Endodermal cell (in vitro differentiated cells): ENCODE data around the gene WHRN. TPM values are rescaled to one million over a fixed set of nuclear protein-coding genes. Genes with fewer than 3 reads are reported as not detected.

Source experiments
- DNase-seq: peaks from one replicate; pipeline ENCODE4 v3.0.0-alpha.2; 2017
- H3K27ac ChIP-seq: 2 replicates; pipeline ENCODE4 v1.5.1; 2013; ENCODE audit warnings: mild to moderate bottlenecking, low read depth, low read length, moderate library complexity
- H3K27me3 ChIP-seq: 2 replicates; pipeline ENCODE4 v1.6.1; 2013; ENCODE audit warnings: mild to moderate bottlenecking, low read length, moderate library complexity; ENCODE audit not compliant: insufficient read depth, control insufficient read depth, poor library complexity, severe bottlenecking
- H3K36me3 ChIP-seq: 2 replicates; pipeline ENCODE4 v1.7.0; 2013; ENCODE audit warnings: mild to moderate bottlenecking, low read length, moderate library complexity; ENCODE audit not compliant: control insufficient read depth, insufficient read depth
- H3K4me1 ChIP-seq: one replicate; pipeline ENCODE4 v1.7.0; 2013; ENCODE audit warnings: low read length; ENCODE audit not compliant: control insufficient read depth, insufficient read depth
- H3K4me3 ChIP-seq: 2 replicates; pipeline ENCODE4 v1.5.1; 2013; ENCODE audit warnings: mild to moderate bottlenecking, low read length, moderate library complexity
- H3K9ac ChIP-seq: 2 replicates; pipeline ENCODE4 v1.6.1; 2013; ENCODE audit warnings: mild to moderate bottlenecking, low read length, moderate library complexity; ENCODE audit not compliant: poor library complexity, severe bottlenecking; ENCODE audit errors: extremely low read depth
- H3K9me3 ChIP-seq: 2 replicates; pipeline ENCODE4 v1.6.1; 2013; ENCODE audit warnings: mild to moderate bottlenecking, low read length, moderate library complexity; ENCODE audit not compliant: control insufficient read depth
- H3K27ac Mint-ChIP-seq: 2 replicates; pipeline ENCODE4 v1.8.0; 2020; ENCODE audit warnings: mixed read lengths
- H3K27me3 Mint-ChIP-seq: 2 replicates; pipeline ENCODE4 v1.8.0; 2021; ENCODE audit warnings: mild to moderate bottlenecking, mixed read lengths; ENCODE audit not compliant: insufficient read depth
- H3K36me3 Mint-ChIP-seq: 2 replicates; pipeline ENCODE4 v1.8.0; 2020; ENCODE audit warnings: low read depth, mixed read lengths
- H3K4me1 Mint-ChIP-seq: 2 replicates; pipeline ENCODE4 v1.8.0; 2020; ENCODE audit warnings: mixed read lengths
- H3K4me3 Mint-ChIP-seq: 2 replicates; pipeline ENCODE4 v1.8.0; 2020; ENCODE audit warnings: mild to moderate bottlenecking, moderate library complexity, mixed read lengths
- H3K9me3 Mint-ChIP-seq: 2 replicates; pipeline ENCODE4 v1.8.0; 2020; ENCODE audit warnings: mild to moderate bottlenecking, mixed read lengths
- CTCF ChIP-seq: fragments of 200-600 bp; sonication (generic); conservative IDR thresholded peaks from 2 replicates; pipeline ENCODE4 v1.5.0; 2021; ENCODE audit warnings: antibody characterized with exemption, mild to moderate bottlenecking
- WGBS, 2 experiments: methylation state at CpG; one replicate each; pipeline versions ENCODE4 v1.1.5 to v1.1.7; 2013; ENCODE audit warnings: missing lambda C conversion rate in 2 of 2, mixed read lengths in 1 of 2; ENCODE audit not compliant: insufficient coverage in 1 of 2, insufficient read length in 1 of 2; 5-methylcytosine and 5-hydroxymethylcytosine counted together
- total RNA-seq, 2 donors: library from RNA; stranded (reverse); fragmentation: NEBNext Ultra II Directional in 1 of 2; extraction: Animal tissue kit (Norgen Biotek cat#: 25700) in 1 of 2; gene quantifications; 2 replicates in 1 of 2; 3 replicates in 1 of 2; pipeline ENCODE4 v1.2.1, GENCODE V29; 2021

Gene WHRN
- total RNA-seq, 2 donors from 2014 or later = 7.0 to 12.8 TPM

GRCh38 chr9:114451707-114452031, 53.6 kb downstream of the WHRN start:
- Histone ChIP-seq H3K4me3 (no peak overlapping the region), H3K27me3 (no peaks in the 10 kb centered on the region), H3K4me1 (no peaks in the 10 kb centered on the region), H3K36me3 (no peaks in the 10 kb centered on the region), H3K9ac (no peak overlapping the region), H3K9me3 (no peaks in the 10 kb centered on the region), H3K27ac (no peak overlapping the region)
- DNase-seq = no peak
- H3K27ac Mint-ChIP-seq = no peak overlapping the region
- no peaks in the 10 kb centered on the region for H3K27me3 Mint-ChIP-seq
- TF ChIP-seq CTCF = no peak
- no peaks in the 10 kb centered on the region for H3K9me3 Mint-ChIP-seq
- WGBS, 2 experiments = 92% methylated on average over 1 of the region's 1 CpG; no CpG with 5 or more reads in 1 of the 2 experiments
- no peak overlapping the region for H3K4me3 Mint-ChIP-seq
- H3K36me3 Mint-ChIP-seq = no peaks in the 10 kb centered on the region
- H3K4me1 Mint-ChIP-seq = no peaks in the 10 kb centered on the region

- no peaks in the 10 kb centered on the region for H3K9me3 ChIP-seq
- 91 to 92% methylated on average over 8 to 11 of the region's 12 CpGs for WGBS, 2 experiments
- Mint-ChIP-seq H3K4me1 (no peaks in the 10 kb centered on the region), H3K9me3 (no peaks in the 10 kb centered on the region), H3K27ac (peak overlapping the region; percentile 12), H3K4me3 (no peak overlapping the region), H3K27me3 (no peaks in the 10 kb centered on the region), H3K36me3 (no peaks in the 10 kb centered on the region)
- H3K9ac ChIP-seq = no peak overlapping the region
- peak; percentile 31 for DNase-seq
- no peak overlapping the region for H3K4me3 ChIP-seq
- H3K27ac ChIP-seq = no peak overlapping the region
- H3K27me3 ChIP-seq = no peaks in the 10 kb centered on the region
- no peaks in the 10 kb centered on the region for H3K4me1 ChIP-seq
- no peak for TF ChIP-seq CTCF
- H3K36me3 ChIP-seq = no peaks in the 10 kb centered on the region
Measured at GRCh38 chr9:114450833-114451706, 54.2 kb downstream of the WHRN start.

GRCh38 chr9:114450181-114450580, 55.1 kb downstream of the WHRN start:
- Mint-ChIP-seq H3K36me3 (no peaks in the 10 kb centered on the region), H3K4me1 (no peaks in the 10 kb centered on the region), H3K9me3 (no peaks in the 10 kb centered on the region), H3K4me3 (no peak overlapping the region), H3K27me3 (no peaks in the 10 kb centered on the region), H3K27ac (no peak overlapping the region)
- no peak for DNase-seq
- Histone ChIP-seq H3K9me3 (no peaks in the 10 kb centered on the region), H3K27ac (no peak overlapping the region), H3K27me3 (no peaks in the 10 kb centered on the region), H3K9ac (no peak overlapping the region), H3K4me1 (no peaks in the 10 kb centered on the region), H3K4me3 (no peak overlapping the region), H3K36me3 (no peaks in the 10 kb centered on the region)
- no peak for TF ChIP-seq CTCF
- 83 to 90% methylated on average over 2 to 3 of the region's 3 CpGs for WGBS, 2 experiments
